Lower leg skin (tissue), 4 donors: ENCODE data around the gene WDR73. TPM values are rescaled to one million over a fixed set of nuclear protein-coding genes. Genes with fewer than 3 reads are reported as not detected.

Experiments
- DNase-seq, 2 donors: peaks; one replicate each; pipeline ENCODE4 v3.0.0-alpha.2; 2019; ENCODE audit warnings: low spot score in 2 of 2
- H3K4me3 ChIP-seq: fragments of 200-600 bp; sonication (generic); 2 replicates; pipeline ENCODE4 v1.5.1; 2017; ENCODE audit warnings: mild to moderate bottlenecking, low read depth; ENCODE audit not compliant: poor library complexity, severe bottlenecking
- CTCF ChIP-seq, 3 donors: fragments of 450-650 bp; IDR thresholded peaks; one replicate each; pipeline ENCODE4 v1.5.1; 2016; ENCODE audit warnings: antibody characterized with exemption in 3 of 3, mild to moderate bottlenecking in 3 of 3, moderate library complexity in 2 of 3
- POLR2A ChIP-seq, 2 donors: fragments of 450-650 bp; IDR thresholded peaks; one replicate each; pipeline ENCODE4 v1.6.1; 2016 to 2017; ENCODE audit warnings: antibody characterized with exemption in 2 of 2, mild to moderate bottlenecking in 1 of 2, moderate library complexity in 1 of 2
- WGBS, 2 donors: methylation state at CpG; one replicate each; pipeline ENCODE4 v1.1.5; 2018; 5-methylcytosine and 5-hydroxymethylcytosine counted together
- intact Hi-C: fragments of 100-400 bp; cut with DNase I; formaldehyde crosslinking; loops from one replicate; pipeline ENCODE4 v1.15.0; 2023; ENCODE audit warnings: low total_unique reads
- total RNA-seq, 4 donors: library from RNA; depleted of rRNA; stranded (reverse); fragments of >200 nt; gene quantifications; one replicate each; pipeline ENCODE4 v1.1.0, GENCODE V29; 2016

WDR73 gene
- total RNA-seq, 4 donors from 2014 or later = 10.0 to 26.5 (median 18.9) TPM

GRCh38 chr15:84681831-84682230 is 27.7 kb upstream of the WDR73 start:
- intact Hi-C loops = no loop called here
- TF ChIP-seq CTCF (IDR thresholded peaks at IDR 0.05) = no peak
- TF ChIP-seq POLR2A (IDR thresholded peaks at IDR 0.05) = no peak
- H3K4me3 ChIP-seq = no peak overlapping the region
- DNase-seq = no peak
- WGBS, 2 donors = 86 to 95% methylated on average over 3 of the region's 3 CpGs

DNA sequence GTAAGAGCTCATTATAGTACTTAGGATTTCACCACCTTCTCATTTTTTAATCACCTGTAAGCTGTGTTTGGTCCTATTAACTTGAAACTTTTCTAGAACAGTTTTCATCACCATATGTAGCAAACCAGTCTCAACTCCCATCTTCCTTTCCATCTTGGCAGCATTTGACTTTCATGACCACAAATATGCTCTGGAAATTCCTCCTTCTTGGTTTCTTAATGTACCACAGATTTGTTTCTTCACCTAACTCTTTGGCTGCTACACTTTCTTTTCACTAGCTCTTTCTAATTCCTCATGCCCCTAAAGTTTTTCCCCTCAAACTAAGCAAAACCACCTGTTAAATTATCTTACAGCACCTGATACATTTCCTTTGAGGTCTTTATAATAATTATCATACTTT is 17.1 kb upstream of the WDR73 start:
- TF ChIP-seq POLR2A (IDR thresholded peaks at IDR 0.05) (no peak), CTCF (IDR thresholded peaks at IDR 0.05) (no peak)
- no peak overlapping the region for H3K4me3 ChIP-seq
- intact Hi-C loops = no loop called here
- no peak for DNase-seq

DNA sequence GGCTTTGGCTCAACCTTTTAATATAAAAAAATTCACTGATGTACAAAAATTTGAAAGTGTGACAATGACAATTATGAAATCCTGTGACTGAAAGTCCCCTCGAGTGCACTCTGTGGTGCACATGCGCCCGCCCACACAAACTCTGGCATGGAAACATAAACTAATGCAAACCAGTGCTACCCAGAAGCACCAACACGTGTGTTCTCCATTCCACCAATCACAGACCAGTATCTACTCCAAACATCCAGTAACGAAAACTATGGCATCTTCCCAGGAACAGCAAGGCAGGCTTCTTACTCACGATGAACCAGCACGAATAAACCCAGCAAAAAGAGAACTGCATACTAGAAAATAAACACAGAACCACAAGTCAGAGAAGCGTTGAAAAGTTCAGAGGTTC is 15.6 kb upstream of the WDR73 start:
- TF ChIP-seq CTCF (IDR thresholded peaks at IDR 0.05) = no peak
- no peak for TF ChIP-seq POLR2A (IDR thresholded peaks at IDR 0.05)
- 64 to 73% methylated on average over 8 of the region's 8 CpGs for WGBS, 2 donors
- intact Hi-C loops = no loop called here
- DNase-seq = no peak
- H3K4me3 ChIP-seq = no peak overlapping the region

DNA sequence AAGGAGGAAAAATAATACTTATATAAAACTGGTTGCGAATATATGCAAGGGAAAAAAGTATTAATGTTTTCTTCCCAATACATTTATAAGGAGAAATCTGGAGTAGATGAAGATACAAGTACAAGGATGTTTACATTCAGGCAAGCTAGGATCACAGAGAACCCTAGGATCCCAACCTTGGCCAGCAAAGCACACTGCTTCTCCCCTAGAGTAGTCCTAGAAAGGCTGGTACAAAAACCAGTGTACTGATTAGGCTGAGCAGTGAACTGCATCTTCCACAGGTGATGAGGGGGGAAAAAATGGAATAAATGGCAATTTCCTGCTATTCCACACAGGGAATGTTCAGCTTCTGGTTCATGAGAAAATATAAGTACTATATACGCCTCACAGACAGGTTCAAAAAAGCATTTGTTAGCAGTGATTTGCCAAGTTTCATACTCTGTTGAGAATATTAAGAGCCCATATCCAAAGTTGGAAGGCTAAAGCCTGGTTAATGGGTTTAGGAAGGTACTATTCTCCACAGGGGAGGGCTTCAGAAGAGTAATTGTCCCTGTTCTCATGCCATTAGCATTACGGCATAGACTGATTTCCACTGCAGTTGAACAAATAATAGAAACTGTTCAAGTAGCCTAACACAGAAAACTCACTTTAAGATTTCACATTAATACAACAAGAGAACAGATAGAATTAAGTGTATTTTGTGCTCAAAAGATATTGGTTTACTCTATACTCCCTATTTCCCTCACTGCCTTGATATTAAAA is 14.3 kb upstream of the WDR73 start:
- intact Hi-C loops = no loop called here
- TF ChIP-seq CTCF (IDR thresholded peaks at IDR 0.05) = no peak
- no peak for TF ChIP-seq POLR2A (IDR thresholded peaks at IDR 0.05)
- H3K4me3 ChIP-seq = no peak overlapping the region
- DNase-seq = no peak
- 94 to 98% methylated on average over 3 of the region's 3 CpGs for WGBS, 2 donors

DNA sequence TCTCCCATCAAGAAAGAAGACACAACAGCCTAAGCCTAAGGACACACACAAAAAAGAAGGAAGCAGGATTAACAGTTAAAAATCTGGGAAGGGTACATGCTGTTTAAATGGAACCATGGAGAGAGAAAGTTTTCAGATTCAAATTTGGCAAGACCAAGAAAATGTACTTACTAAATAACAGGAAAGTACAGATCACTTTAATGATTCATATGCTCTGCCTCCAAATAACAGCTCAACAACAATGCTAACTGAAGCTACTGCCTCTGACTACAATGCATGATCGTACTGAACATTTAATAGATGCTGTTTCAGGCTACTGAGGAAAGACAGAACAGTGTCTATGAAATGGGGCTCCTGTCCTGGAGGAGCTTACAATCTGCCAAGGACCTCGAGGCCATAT is 12.3 kb upstream of the WDR73 start:
- TF ChIP-seq CTCF (IDR thresholded peaks at IDR 0.05) (no peak), POLR2A (IDR thresholded peaks at IDR 0.05) (no peak)
- intact Hi-C loops = no loop called here
- 77 to 89% methylated on average over 2 of the region's 2 CpGs for WGBS, 2 donors
- no peak overlapping the region for H3K4me3 ChIP-seq
- DNase-seq = no peak

GRCh38 chr15:84661001-84661400 is 6.9 kb upstream of the WDR73 start:
- intact Hi-C loops = no loop called here
- no peak for DNase-seq
- H3K4me3 ChIP-seq = no peak overlapping the region
- TF ChIP-seq CTCF (IDR thresholded peaks at IDR 0.05) (no peak), POLR2A (IDR thresholded peaks at IDR 0.05) (no peak)
- 89 to 95% methylated on average over 10 of the region's 10 CpGs for WGBS, 2 donors
